GM18511 (cell line): ENCODE data around the gene ZNF25.
"Not testable (repeated sequence)": the region's sequence is repeated elsewhere in the genome, so short reads cannot be mapped to it uniquely, and the experiment has no call there.

Experiments used
- ATAC-seq: cut with Tn5 transposase; IDR thresholded peaks from one replicate; pipeline ENCODE4 v1.9.1; 2021; ENCODE audit warnings: mild to moderate bottlenecking, moderate library complexity; ENCODE audit not compliant: unreplicated experiment

Gene ZNF25

DNA sequence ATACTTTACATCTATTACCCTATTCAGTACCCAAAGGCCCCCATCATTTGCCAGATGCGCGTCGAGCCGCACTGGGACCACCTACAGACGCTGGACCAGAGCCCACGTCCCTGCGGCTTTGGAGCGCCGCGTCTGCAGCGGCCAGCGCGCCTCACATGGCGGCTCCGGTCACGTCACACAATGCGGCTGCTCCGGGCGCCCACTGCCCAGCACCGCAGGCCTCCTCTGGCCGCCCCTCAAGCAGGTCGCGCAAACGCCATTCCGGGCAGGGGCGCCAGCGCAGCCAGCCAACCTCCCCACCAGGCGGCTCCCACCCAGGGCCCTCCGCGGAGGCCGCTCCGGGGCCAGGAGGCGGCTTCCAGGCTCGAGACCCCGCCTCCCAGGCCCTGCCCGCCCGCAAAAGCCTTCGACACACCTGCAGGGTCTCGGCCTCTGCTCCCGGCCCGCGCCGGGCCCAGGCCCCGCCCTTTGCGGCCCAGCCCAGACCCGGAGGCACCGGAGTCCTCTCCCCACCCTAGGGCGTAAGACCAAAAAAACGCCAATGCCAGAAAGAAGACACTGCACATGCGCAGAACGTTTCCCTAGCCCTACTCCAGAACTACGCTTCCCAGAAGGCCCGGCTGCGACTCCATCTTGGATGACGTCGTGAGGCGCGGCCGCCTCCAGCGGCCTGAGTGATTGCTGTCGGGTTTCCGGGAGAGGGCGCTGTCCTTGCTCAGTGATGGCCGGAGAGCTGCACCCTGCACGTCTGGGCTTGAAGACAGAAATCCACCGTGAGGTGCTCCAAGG, at the start of gene ZNF25:
ZNF25 (minus strand) TSS at position 557 of the 789 bp plus-strand sequence. CDS start 4,925 bp downstream, outside the sequence.
- ATAC-seq: peak; percentile 94

GRCh38 chr10:38025283-38025682, 48.8 kb upstream of the ZNF25 start:
- peak; percentile 81 for ATAC-seq

DNA sequence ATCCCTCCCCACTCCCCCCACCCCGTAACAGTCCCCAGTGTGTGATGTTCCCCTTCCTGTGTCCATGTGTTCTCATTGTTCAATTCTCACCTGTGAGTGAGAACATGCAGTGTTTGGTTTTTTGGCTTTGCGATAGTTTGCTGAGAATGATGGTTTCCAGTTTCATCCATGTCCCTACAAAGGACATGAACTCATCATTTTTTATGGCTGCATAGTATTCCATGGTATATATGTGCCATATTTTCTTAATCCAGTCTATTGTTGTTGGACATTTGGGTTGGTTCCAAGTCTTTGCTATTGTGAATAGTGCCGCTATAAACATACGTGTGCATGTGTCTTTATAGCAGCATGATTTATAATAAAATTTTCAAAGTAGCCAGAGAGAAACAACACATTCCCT, 42.7 kb upstream of the ZNF25 start:
- ATAC-seq: not testable (repeated sequence)

- no peak for ATAC-seq
Observed at GRCh38 chr10:38016354-38016753, 39.9 kb upstream of the ZNF25 start.

DNA sequence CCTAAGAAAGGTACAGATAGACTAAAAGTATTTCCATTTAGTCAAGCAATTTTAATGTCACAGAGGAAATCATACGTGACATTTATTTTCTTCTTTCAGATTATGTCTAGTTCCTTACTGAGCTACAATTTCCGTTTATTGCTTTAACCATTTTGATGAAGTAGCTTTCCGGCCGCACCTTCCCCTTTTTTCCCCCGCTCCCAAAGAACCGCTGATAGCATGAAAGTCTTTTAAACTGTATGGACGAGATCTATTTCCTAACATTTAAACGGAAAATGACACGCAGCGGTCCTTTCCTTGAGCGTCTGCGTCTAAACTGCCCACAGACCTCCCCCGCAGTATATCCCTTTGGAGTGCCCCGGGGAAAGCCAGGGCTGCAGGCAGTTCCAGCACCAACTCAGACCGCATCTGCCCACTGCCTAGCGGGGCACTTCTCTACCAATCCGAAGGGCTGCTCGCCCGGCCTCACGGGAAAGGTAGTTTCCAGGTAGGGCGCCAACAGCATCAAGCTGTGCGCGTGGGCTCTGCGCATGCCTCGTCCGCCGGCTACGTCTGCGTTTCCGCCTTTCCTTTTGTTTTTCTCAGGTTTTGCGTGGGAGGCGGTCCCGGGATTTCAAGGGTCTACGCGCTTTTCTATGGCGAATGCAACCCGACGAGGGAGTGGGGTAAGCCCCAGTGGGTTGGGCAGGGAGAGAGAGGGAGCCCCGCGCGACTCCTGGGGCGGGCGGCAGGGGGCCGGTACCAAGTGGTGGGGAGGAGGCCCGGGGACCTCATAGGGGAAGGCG, 33.9 kb upstream of the ZNF25 start, which contains the start of gene ZNF33A:
ZNF33A (plus strand) TSS at position 557 of the 785 bp plus-strand sequence. CDS start 1,667 bp downstream, outside the sequence.
- ATAC-seq: peak; percentile 89

DNA sequence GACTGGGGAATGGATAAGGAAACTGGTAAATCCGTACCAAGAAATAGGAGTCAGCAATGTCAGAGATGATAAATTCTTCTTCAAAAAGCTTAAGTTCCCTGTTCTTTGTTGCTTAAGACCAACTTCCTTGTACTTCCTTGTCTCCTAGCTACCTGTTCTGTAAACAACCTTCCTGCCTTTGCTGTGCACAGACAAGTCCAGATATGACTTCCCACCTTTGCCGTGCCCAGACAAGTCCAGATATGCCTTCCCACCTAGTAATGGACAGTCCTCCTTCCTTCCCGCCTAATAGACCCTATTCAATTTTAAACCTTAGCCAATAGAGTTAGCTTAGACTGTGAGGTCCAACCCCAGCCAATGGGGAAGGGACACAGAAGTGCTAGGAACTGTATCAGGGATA, 31.5 kb upstream of the ZNF25 start:
- ATAC-seq: no peak

GRCh38 chr10:38007551-38007950, 31.1 kb upstream of the ZNF25 start:
- no peak for ATAC-seq

- no peak for ATAC-seq
Observed at GRCh38 chr10:38003588-38003987, 27.1 kb upstream of the ZNF25 start.

DNA sequence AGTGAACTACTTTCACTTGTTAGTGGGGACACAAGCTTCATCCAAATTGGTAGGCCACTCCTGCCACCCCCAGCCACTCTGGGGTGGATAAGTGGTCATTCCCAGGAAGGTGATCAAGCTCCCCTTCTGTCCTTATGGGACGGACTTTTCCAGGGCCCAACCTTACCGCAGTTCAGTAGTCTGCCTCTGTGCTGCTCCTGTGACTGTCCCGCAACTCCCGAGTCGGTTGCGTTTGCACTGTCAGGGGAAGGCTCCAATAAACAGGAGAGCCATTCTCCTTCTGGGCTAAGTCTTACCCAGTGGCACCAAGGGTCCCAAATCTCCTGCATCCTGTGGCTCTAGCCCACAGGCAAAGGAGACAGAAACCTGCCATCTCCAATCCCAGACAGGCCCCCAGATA, 26.6 kb upstream of the ZNF25 start:
- ATAC-seq: no peak

- not testable (repeated sequence) for ATAC-seq
Observed at GRCh38 chr10:38000474-38000873, 24.0 kb upstream of the ZNF25 start.

GRCh38 chr10:37998920-37999319, 22.5 kb upstream of the ZNF25 start:
- not testable (repeated sequence) for ATAC-seq

DNA sequence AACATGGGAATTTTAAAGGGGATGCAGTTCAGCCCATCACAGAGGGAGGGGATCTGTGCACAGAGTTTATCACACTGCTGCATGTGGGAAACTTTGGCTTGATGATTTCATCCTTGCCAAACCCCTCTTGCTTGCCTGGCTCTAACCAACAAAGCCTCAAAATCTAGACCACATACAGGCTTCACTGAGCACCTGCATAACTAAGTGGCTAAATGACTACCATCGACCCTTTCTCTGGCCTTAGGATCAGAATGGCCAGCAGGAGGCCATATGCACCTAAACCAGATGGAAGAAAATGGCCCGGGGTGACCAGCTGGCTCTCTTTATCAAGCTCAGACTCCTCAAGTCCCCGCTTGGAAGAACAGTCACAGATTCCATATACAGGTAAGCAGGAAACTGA, 15.6 kb upstream of the ZNF25 start:
- ATAC-seq: no peak

DNA sequence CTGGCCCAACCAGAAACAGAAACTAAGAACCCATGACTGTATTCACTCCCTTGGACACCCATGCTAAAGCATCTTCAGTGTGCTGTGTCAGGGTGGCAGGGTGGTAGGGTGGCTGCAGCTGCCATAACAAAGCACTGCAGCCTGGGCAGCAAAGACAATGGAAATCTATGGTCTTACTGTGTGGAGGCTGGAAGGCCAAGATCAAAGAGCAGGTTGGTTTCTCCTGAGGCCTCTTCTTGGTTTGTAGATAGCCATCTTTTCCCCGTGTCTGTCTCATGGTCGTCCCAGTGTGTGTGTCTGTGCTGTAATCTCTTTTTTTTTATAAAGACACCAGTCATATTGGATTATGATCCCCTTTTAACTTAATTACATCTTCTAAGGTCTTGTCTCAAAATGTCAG, 15.2 kb upstream of the ZNF25 start:
- ATAC-seq: no peak

- peak; percentile 0 for ATAC-seq
Observed at GRCh38 chr10:37976880-37977203, 395 bp upstream of the ZNF25 start.

DNA sequence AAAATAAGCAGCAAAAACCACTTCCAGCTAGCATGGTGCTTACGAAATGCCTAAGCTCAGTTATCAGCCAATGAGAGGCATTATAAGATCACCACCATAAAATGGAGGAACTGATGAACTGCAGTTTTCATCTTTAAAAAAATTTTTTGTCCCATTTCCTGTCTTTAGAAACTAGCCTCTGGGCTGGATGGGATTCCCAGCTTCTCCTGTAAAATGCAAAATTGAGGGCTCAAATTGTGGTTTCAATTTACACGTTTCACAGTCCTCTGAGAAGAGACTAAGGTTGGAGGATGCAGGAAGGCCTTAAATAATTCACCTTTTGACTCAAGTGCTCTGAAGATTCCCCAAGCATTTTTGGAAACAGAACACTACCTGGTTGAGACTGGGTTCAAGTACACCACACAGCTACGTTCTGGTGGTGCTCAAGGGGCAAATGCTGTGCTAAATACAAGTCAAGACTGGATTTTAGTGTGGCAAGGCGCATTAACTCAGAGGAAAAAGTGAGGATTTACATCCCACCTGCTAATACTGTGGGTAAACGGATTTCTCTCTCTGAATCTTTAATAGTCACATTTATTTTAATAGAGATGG, 951 bp downstream of the ZNF25 start:
- no peak for ATAC-seq

DNA sequence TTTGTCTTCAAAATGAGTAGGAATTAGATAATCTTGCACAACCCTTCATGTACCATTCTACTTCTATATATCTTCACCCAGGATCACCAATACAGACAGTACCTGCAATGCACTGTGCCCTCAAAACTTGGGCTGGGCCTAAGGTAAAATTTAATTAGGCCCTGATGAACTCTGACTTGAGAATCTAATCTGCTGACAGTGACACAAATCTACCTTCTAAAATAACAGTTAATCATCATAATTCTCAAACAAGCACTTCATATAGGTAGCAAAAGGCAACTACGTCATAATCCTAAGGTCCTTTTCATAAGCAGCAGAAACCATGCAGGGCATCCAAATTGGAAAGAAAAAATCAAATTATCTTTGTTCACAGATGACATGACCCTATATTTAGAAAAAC, 4.1 kb downstream of the ZNF25 start:
- no peak for ATAC-seq

GRCh38 chr10:37965006-37965405, 11.4 kb downstream of the ZNF25 start:
- ATAC-seq: no peak

GRCh38 chr10:37960591-37961137, 15.8 kb downstream of the ZNF25 start:
- no peak for ATAC-seq

DNA sequence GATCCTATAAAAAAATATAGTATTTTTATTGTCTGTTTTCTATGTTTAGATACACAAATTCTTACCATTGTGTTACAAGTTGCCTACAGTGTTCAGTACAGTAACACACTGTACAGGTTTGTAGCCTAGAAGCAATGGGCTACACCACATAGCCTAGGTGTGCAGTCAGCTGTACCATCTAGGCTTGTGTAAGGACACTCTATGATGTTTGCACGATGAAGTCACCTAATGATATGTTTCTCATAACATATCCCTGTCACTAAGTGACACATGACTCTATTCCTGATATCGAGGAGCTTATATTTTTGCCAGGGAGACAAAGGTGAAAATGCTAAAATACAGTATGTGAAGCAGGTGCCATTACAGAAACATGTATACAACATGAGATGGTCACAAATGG, 18.6 kb downstream of the ZNF25 start:
- ATAC-seq: no peak

- no peak for ATAC-seq
Observed at GRCh38 chr10:37952926-37953325, 23.5 kb downstream of the ZNF25 start.

DNA sequence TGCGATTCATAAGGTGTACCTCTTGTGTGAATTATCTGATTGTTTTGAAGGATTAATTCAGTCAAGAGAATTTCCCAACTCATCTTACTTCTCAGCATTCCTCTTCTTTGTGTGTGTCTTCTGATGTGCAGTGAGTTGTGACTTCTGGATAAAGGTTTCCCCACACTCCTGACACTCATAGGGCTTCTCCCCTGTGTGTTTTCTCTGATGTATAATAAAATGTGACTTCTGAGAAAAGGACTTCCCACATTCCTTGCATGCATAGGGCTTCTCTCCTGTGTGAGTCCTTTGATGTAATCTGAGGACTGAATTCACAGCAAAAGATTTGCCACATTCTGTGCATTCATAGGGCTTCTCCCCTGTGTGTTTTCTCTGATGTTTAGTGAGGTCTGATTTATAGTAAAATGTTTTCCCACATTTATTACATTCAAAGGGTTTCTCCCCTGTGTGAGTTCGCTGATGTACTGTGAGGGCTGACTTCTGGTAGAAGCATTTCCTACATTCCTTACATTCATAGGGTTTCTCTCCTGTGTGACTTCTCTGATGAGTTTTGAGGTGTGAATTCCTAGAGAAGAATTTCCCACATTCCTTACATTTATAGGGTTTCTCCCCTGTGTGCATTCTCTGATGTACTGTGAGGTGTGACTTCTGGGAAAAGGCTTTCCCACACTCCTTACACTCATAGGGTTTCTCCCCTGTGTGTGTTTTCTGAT, 24.2 kb downstream of the ZNF25 start:
- ATAC-seq: no peak
